OCI-LY7 (cell line): Measurements from ENCODE around the gene MIAT. TPM values are rescaled to one million over a fixed set of nuclear protein-coding genes. Genes with fewer than 3 reads are reported as not detected.

Experiments used
- Bru-seq: library from RNA; stranded (reverse); fragments of 400-500 nt; gene quantifications from one replicate; lab custom pipeline; 2021; lab: Mats Ljungman, UMichigan
- BruChase-seq, 2 experiments: library from RNA; stranded (reverse); fragments of 400-500 nt; gene quantifications; one replicate each; lab custom pipeline; 2021; lab: Mats Ljungman, UMichigan
- BruUV-seq: library from RNA; stranded (reverse); fragments of 400-500 nt; replicated peaks from 2 replicates; lab custom pipeline; 2021; lab: Mats Ljungman, UMichigan
- CTCF ChIA-PET: fragments of 300-600 bp; sonication (Branson Sonifier 250); formaldehyde crosslinking; loops from one replicate; lab custom pipeline; 2022; ENCODE audit warnings: antibody characterized with exemption; ENCODE audit not compliant: unreplicated experiment; lab: Charles Lee
- POLR2A ChIA-PET: fragments of 300-600 bp; sonication (Branson Sonifier 250); formaldehyde crosslinking; loops from one replicate; lab custom pipeline; 2022; ENCODE audit warnings: antibody characterized with exemption; lab: Charles Lee
- DNase-seq: peaks from one replicate; pipeline ENCODE4 v3.0.0-alpha.2; 2015; ENCODE audit warnings: low spot score
- H2AFZ ChIP-seq: fragments of 200-600 bp; sonication (generic), shearing (Covaris generic); 2 replicates; pipeline ENCODE4 v1.6.1; 2014; ENCODE audit warnings: mild to moderate bottlenecking, antibody characterized with exemption, low read length, moderate library complexity
- H3K27ac ChIP-seq: fragments of 200-600 bp; sonication (generic); 2 replicates; pipeline ENCODE4 v1.5.1; 2014; ENCODE audit warnings: mixed run types, low read depth, mild to moderate bottlenecking, moderate library complexity, low read length, inconsistent platforms; ENCODE audit not compliant: poor library complexity, severe bottlenecking
- H3K36me3 ChIP-seq: fragments of 200-600 bp; sonication (generic); 2 replicates; pipeline ENCODE4 v1.6.1; 2014; ENCODE audit warnings: mild to moderate bottlenecking, antibody characterized with exemption, low read length, moderate library complexity, mixed read lengths; ENCODE audit not compliant: insufficient read depth
- H3K4me1 ChIP-seq: fragments of 200-600 bp; sonication (generic); 2 replicates; pipeline ENCODE4 v1.5.1; 2014; ENCODE audit warnings: mild to moderate bottlenecking, low read length; ENCODE audit not compliant: insufficient read depth, poor library complexity, severe bottlenecking
- H3K4me2 ChIP-seq: fragments of 200-600 bp; sonication (generic); 2 replicates; pipeline ENCODE4 v1.6.1; 2014; ENCODE audit warnings: mild to moderate bottlenecking, low read length
- H3K4me3 ChIP-seq: fragments of 200-600 bp; sonication (generic); 2 replicates; pipeline ENCODE4 v1.5.1; 2014; ENCODE audit warnings: mild to moderate bottlenecking, low read depth, low read length; ENCODE audit not compliant: poor library complexity, severe bottlenecking
- H3K79me2 ChIP-seq: fragments of 200-600 bp; sonication (generic); 2 replicates; pipeline ENCODE4 v1.6.1; 2016; ENCODE audit warnings: low read depth, mild to moderate bottlenecking, low read length, moderate library complexity, mixed read lengths; ENCODE audit not compliant: insufficient read depth
- H3K9me2 ChIP-seq: fragments of 200-600 bp; sonication (generic); 2 replicates; pipeline ENCODE4 v1.6.1; 2016; ENCODE audit warnings: mild to moderate bottlenecking, low read length, mixed read lengths; ENCODE audit not compliant: insufficient read depth
- H3K9me3 ChIP-seq: fragments of 200-600 bp; sonication (generic); 2 replicates; pipeline ENCODE4 v1.6.1; 2014; ENCODE audit warnings: mild to moderate bottlenecking, mixed run types, low read length, mixed read lengths
- H4K20me1 ChIP-seq: fragments of 200-600 bp; sonication (generic); 2 replicates; pipeline ENCODE4 v1.6.1; 2014; ENCODE audit warnings: mild to moderate bottlenecking, antibody characterized with exemption, low read length, moderate library complexity, mixed read lengths; ENCODE audit not compliant: insufficient read depth
- CTCF ChIP-seq: fragments of 200-600 bp; sonication (generic); conservative IDR thresholded peaks from 2 replicates; pipeline ENCODE4 v1.5.1; 2014; ENCODE audit warnings: mild to moderate bottlenecking, antibody characterized with exemption, low read length, moderate library complexity, mixed read lengths
- EZH2phosphoT487 ChIP-seq: fragments of 200-600 bp; sonication (generic); IDR thresholded peaks from 2 replicates; pipeline ENCODE4 v1.6.1; 2018; ENCODE audit warnings: low read depth, borderline replicate concordance, mild to moderate bottlenecking, mixed run types, antibody characterized with exemption, low read length, moderate library complexity, mixed read lengths
- intact Hi-C: fragments of 100-400 bp; cut with micrococcal nuclease; formaldehyde crosslinking; loops from one replicate; pipeline ENCODE4 v1.10.0; 2022; ENCODE audit not compliant: unreplicated experiment
- long read RNA-seq: library from polyadenylated mRNA; stranded (forward); transcript quantifications from one replicate; pipeline ENCODE4 v2.0.0, GENCODE V29; 2022
- total RNA-seq, 2 experiments: library from RNA; depleted of rRNA in 1 of 2; stranded (reverse); fragments of >200 nt in 1 of 2; shearing (Covaris generic) in 1 of 2; gene quantifications; 2 replicates each; pipeline ENCODE4 v1.2.3, GENCODE V29; 2014 to 2022

The MIAT gene
- total RNA-seq (2014; rRNA removed; shearing (Covaris generic)) (8.7 and 11.8 TPM in 2 replicates), total RNA-seq (2022) (4.1 and 5.2 TPM in 2 replicates), Bru-seq, nascent RNA (percentile 57 among the genes with signal in this experiment), BruChase-seq, experiment 1, labeled RNA remaining after a 6-hour chase (percentile 58 among the genes with signal in this experiment), BruChase-seq, experiment 2, labeled RNA remaining after a 2-hour chase (percentile 54 among the genes with signal in this experiment)
- long read RNA-seq, partial matches to known transcripts = 0 of 4 reads
- long read RNA-seq, other reads (novel, unspliced or antisense) = 4 of 4 reads

GRCh38 chr22:26656891-26657851, at the start of gene MIAT:
MIAT (plus strand) TSS chr22:26657588.
- H3K4me1 ChIP-seq = peaks cover 54% of the 10 kb centered on the region
- H3K4me2 ChIP-seq = peak within 1 kb of the TSS; percentile 81
- no peak for DNase-seq
- H3K9me2 ChIP-seq = no peaks in the 10 kb centered on the region
- H3K4me3 ChIP-seq = peak within 1 kb of the TSS; percentile 50
- ChIA-PET CTCF (no interaction called here), POLR2A (no interaction called here)
- H4K20me1 ChIP-seq = no peaks in the 10 kb centered on the region
- no peaks in the 10 kb centered on the region for H3K79me2 ChIP-seq
- H3K27ac ChIP-seq = peak within 1 kb of the TSS; percentile 58
- H3K9me3 ChIP-seq = no peaks in the 10 kb centered on the region
- no peaks in the 10 kb centered on the region for H3K36me3 ChIP-seq
- no TSS peak for BruUV-seq
- TF ChIP-seq EZH2phosphoT487 (no peak), CTCF (no peak)
- peak within 1 kb of the TSS; percentile 68 for H2AFZ ChIP-seq
- intact Hi-C loops = no loop called here

GRCh38 chr22:26608129-26608528, 49.3 kb upstream of the MIAT start:
- ChIA-PET CTCF (no interaction called here), POLR2A (interaction anchor here (0.8 to 1.2 kb wide), 2 partner anchors 16 to 17 kb away, joined by 3 read pairs; no protein-coding TSS in a partner anchor)
- Histone ChIP-seq H3K4me2 (no peak overlapping the region), H3K9me2 (no peaks in the 10 kb centered on the region), H2AFZ (no peak overlapping the region), H3K9me3 (no peaks in the 10 kb centered on the region), H4K20me1 (no peaks in the 10 kb centered on the region), H3K36me3 (no peaks in the 10 kb centered on the region), H3K4me1 (peaks cover 19% of the 10 kb centered on the region), H3K4me3 (no peak overlapping the region), H3K79me2 (no peaks in the 10 kb centered on the region), H3K27ac (no peak overlapping the region)
- TF ChIP-seq EZH2phosphoT487 (no peak), CTCF (no peak)
- no peak for DNase-seq
- BruUV-seq = TSS peak; percentile 60
- intact Hi-C loops = no loop called here
